Measurements from ENCODE around the gene FHOD3. TPM values are rescaled to one million over a fixed set of nuclear protein-coding genes. Genes with fewer than 3 reads are reported as not detected.

The FHOD3 gene
- total and polyA plus RNA-seq, 4 donors: 0.57 to 1.3 (median 1.2) TPM; not detected in 1

GRCh38 chr18:36265015-36265414 is 32.5 kb upstream of the FHOD3 start:
- no peaks in the 10 kb centered on the region for H3K4me1 ChIP-seq (ENCODE audit: control insufficient read depth in 4 of 4, insufficient read depth in 4 of 4, low read length in 3 of 4)
- 65% methylated on average over 5 of the region's 5 CpGs for WGBS
- H3K9me3 ChIP-seq (ENCODE audit: control insufficient read depth in 4 of 4, low read length in 3 of 4): no peaks in the 10 kb centered on the region
- H3K9ac ChIP-seq (ENCODE audit: low read depth in 1 of 2, low read length in 2 of 2): no peak overlapping the region
- TF ChIP-seq HNF4G (IDR thresholded peaks at IDR 0.05) (no peak), JUND (IDR thresholded peaks at IDR 0.05) (no peak), REST (IDR thresholded peaks at IDR 0.05) (no peak)
- peaks cover under 1 to 28% (median 15%) of the 10 kb centered on the region in 4 donors for H3K36me3 ChIP-seq (ENCODE audit: control insufficient read depth in 4 of 4, insufficient read depth in 3 of 4, low read depth in 1 of 4, low read length in 3 of 4)
- no peak overlapping the region for H3K27ac ChIP-seq (ENCODE audit: low read depth in 1 of 2, low read length in 2 of 2)
- H3K4me3 ChIP-seq (ENCODE audit: low read depth in 1 of 3, low read length in 3 of 3): no peak overlapping the region
- no peaks in the 10 kb centered on the region for H3K27me3 ChIP-seq (ENCODE audit: control insufficient read depth in 4 of 4, insufficient read depth in 4 of 4, low read length in 3 of 4)
- DNase-seq (ENCODE audit: low spot score): no peak

GRCh38 chr18:36269157-36269556 is 28.4 kb upstream of the FHOD3 start:
- H3K27ac ChIP-seq (ENCODE audit: low read depth in 1 of 2, low read length in 2 of 2): no peak overlapping the region
- no peak overlapping the region for H3K4me3 ChIP-seq (ENCODE audit: low read depth in 1 of 3, low read length in 3 of 3)
- H3K36me3 ChIP-seq (ENCODE audit: control insufficient read depth in 4 of 4, insufficient read depth in 3 of 4, low read depth in 1 of 4, low read length in 3 of 4): peaks cover 4 to 22% (median 9%) of the 10 kb centered on the region in 4 donors
- DNase-seq (ENCODE audit: low spot score): no peak
- TF ChIP-seq MAX (IDR thresholded peaks at IDR 0.05): no peak
- H3K27me3 ChIP-seq (ENCODE audit: control insufficient read depth in 4 of 4, insufficient read depth in 4 of 4, low read length in 3 of 4): no peaks in the 10 kb centered on the region
- no peaks in the 10 kb centered on the region for H3K4me1 ChIP-seq (ENCODE audit: control insufficient read depth in 4 of 4, insufficient read depth in 4 of 4, low read length in 3 of 4)
- no peaks in the 10 kb centered on the region for H3K9me3 ChIP-seq (ENCODE audit: control insufficient read depth in 4 of 4, low read length in 3 of 4)
- 92% methylated on average over 4 of the region's 4 CpGs for WGBS
- H3K9ac ChIP-seq (ENCODE audit: low read depth in 1 of 2, low read length in 2 of 2): no peak overlapping the region

- no peak for DNase-seq (ENCODE audit: low spot score)
- Histone ChIP-seq H3K9me3 (ENCODE audit: control insufficient read depth in 4 of 4, low read length in 3 of 4) (no peaks in the 10 kb centered on the region), H3K27ac (ENCODE audit: low read depth in 1 of 2, low read length in 2 of 2) (no peak overlapping the region), H3K9ac (ENCODE audit: low read depth in 1 of 2, low read length in 2 of 2) (no peak overlapping the region), H3K27me3 (ENCODE audit: control insufficient read depth in 4 of 4, insufficient read depth in 4 of 4, low read length in 3 of 4) (no peaks in the 10 kb centered on the region), H3K36me3 (ENCODE audit: control insufficient read depth in 4 of 4, insufficient read depth in 3 of 4, low read depth in 1 of 4, low read length in 3 of 4) (peaks cover 4 to 22% (median 9%) of the 10 kb centered on the region in 4 donors), H3K4me3 (ENCODE audit: low read depth in 1 of 3, low read length in 3 of 3) (no peak overlapping the region), H3K4me1 (ENCODE audit: control insufficient read depth in 4 of 4, insufficient read depth in 4 of 4, low read length in 3 of 4) (no peaks in the 10 kb centered on the region)
- TF ChIP-seq HNF4A (conservative IDR thresholded peaks at IDR 0.05) (no peak), YY1 (IDR thresholded peaks at IDR 0.05) (no peak), REST (IDR thresholded peaks at IDR 0.05) (no peak), HNF4G (IDR thresholded peaks at IDR 0.05) (no peak), RAD21 (IDR thresholded peaks at IDR 0.05) (no peak), SP1 (IDR thresholded peaks at IDR 0.05) (no peak), TAF1 (conservative IDR thresholded peaks at IDR 0.05) (no peak), FOXA2 (IDR thresholded peaks at IDR 0.05) (no peak), FOXA1 (IDR thresholded peaks at IDR 0.05) (no peak), ATF3 (IDR thresholded peaks at IDR 0.05) (no peak), JUND (IDR thresholded peaks at IDR 0.05) (no peak), MAX (IDR thresholded peaks at IDR 0.05) (no peak), EGR1 (IDR thresholded peaks at IDR 0.05; ENCODE audit: low read depth in 2 of 2) (no peak), ZBTB33 (IDR thresholded peaks at IDR 0.05) (no peak)
Observed at GRCh38 chr18:36271153-36271552, 26.4 kb upstream of the FHOD3 start.
